Measurements from ENCODE around the gene DLGAP1.

GRCh38 chr18:3723554-3723953 lies 731.6 kb downstream of the DLGAP1 start:
- TF ChIP-seq CTCF (IDR thresholded peaks at IDR 0.05; ENCODE audit: low read depth, low read length): no peak
- TF ChIP-seq POLR2A (IDR thresholded peaks at IDR 0.05; ENCODE audit: extremely low read depth, insufficient read length): no peak
- no peak for TF ChIP-seq MAX (IDR thresholded peaks at IDR 0.05; ENCODE audit: low read depth, low read length)
- TF ChIP-seq MYC (IDR thresholded peaks at IDR 0.05; ENCODE audit: low read depth, low read length): no peak

Measured in NB4 (cell line).